GM21825 (cell line): Measurements from ENCODE around the gene ADRA2B.

Source experiments
- ATAC-seq: cut with Tn5 transposase; IDR thresholded peaks from one replicate; pipeline ENCODE4 v1.9.1; 2021; ENCODE audit warnings: mild to moderate bottlenecking, moderate library complexity; ENCODE audit not compliant: unreplicated experiment

ADRA2B gene

GRCh38 chr2:96138179-96139145, 22.1 kb upstream of the ADRA2B start, which contains the start of gene ASTL:
Gene ASTL (minus strand): TSS chr2:96138502. CDS start chr2:96138436, 66 bp downstream.
- ATAC-seq: peak; percentile 28

DNA sequence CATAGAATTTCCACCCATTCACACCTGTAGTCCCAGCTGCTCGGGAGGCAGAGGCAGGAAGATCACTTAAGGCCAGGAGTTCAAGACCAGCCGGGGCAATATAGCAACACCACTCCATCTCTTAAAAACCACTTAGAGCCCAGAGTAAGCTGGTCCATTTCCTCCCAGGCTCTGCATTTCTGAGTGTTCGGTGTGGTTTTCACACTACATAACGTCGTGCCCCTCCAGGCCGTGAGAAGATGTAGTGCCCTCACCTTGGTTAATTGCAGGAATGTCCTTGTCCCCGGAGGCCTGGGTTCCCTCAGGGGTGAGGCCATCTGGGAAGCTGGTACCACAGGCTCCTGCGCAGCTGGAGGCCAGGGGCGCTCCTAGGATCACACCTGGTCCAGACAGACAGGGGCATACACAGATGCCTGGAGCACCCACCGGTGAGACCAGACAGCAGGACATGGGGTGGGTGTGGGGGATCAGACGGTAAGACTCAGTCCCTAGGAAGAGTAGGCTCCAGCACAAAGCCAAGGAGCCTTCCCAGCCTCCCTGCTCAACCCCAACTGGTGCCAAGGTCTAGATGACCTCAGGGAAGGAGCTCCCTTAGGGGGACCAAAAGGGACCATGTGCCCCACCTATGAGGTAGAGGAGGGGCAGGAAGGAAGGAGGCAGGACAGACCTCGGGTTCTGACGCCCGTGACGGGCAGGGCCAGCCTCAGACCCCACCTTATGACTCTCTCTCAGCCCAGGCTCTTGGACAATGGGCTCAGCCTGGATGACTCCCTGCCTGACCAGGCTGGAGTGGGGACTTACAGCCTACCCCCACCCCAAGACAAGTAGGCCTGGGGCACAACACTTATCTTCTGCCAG, 21.2 kb upstream of the ADRA2B start:
- ATAC-seq: no peak

- ATAC-seq: no peak
These were observed 19.9 kb upstream of the ADRA2B start for GRCh38 chr2:96136129-96136720.

GRCh38 chr2:96135621-96136020, 19.2 kb upstream of the ADRA2B start:
- no peak for ATAC-seq

- ATAC-seq: no peak
These were observed 18.8 kb upstream of the ADRA2B start for GRCh38 chr2:96135171-96135570.

DNA sequence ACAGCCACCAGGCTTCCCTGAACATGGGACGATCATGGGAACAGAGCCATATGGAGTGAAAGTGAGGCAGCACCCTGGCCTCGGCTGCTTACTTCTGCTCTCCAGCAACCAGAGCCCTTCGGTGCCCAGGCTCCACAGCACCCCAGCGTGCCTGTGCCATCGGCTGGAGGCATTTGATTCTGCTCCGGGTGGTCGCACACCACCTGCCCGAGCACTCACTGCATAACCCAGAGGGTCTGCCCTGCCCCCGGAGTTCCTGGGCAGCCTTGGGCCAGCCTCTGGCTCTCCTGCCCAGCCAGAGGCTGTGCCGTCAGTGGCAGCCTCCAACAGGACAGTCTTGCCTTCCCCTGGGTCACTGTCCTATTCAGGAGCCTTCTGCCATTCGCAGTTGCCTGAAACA, 18.1 kb upstream of the ADRA2B start:
- no peak for ATAC-seq

GRCh38 chr2:96131813-96132745, 15.7 kb upstream of the ADRA2B start:
- ATAC-seq: no peak

- ATAC-seq: no peak
These were observed 14.9 kb upstream of the ADRA2B start for GRCh38 chr2:96131152-96131812.

- ATAC-seq: no peak
These were observed 14.1 kb upstream of the ADRA2B start for GRCh38 chr2:96130483-96130882.

- ATAC-seq: no peak
These were observed 13.3 kb upstream of the ADRA2B start for GRCh38 chr2:96129528-96130120.

DNA sequence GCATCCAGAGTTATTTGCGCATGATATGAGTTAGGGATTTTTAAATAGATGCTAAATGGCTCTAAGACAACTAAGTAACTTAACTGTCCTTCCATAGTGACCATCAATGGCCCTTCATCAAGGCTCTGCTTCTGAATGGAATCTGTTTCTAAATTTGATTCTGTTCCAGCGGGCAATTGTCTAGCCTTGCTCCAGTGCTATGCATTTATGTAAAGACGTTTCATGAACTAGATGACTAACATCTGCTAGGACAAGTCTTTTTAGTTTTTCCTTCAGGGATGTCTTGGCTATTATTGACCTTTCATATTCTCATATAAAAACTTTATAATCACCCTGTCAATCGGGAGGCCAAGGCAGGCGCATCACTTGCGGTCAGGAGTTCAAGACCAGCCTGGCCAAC, 12.1 kb upstream of the ADRA2B start:
- no peak for ATAC-seq

- ATAC-seq: no peak
These were observed 8.3 kb upstream of the ADRA2B start for GRCh38 chr2:96124406-96125265.

DNA sequence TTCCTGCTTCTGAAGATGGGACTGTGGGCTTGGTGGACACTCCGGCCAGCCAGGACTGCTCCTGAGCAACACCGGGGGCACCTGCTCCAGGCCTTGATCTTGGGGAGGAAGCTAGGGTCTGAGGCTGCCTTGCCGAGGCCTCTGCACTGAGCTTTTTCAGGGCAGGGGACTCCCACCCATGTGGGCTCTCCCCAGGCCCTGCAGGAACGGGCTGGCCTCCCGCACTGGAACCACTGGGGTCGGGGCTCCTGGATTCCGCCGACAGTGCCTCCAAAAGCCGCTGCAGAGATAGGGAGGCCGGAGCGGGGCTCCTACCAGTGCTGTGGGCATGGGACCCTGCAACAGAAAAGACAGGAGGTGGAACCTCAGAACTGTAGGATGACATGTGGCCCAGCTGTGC, 7.6 kb upstream of the ADRA2B start:
- no peak for ATAC-seq

GRCh38 chr2:96123290-96123689, 6.9 kb upstream of the ADRA2B start:
- ATAC-seq: no peak

GRCh38 chr2:96122391-96122790, 6.0 kb upstream of the ADRA2B start:
- no peak for ATAC-seq

- no peak for ATAC-seq
These were observed 5.0 kb upstream of the ADRA2B start for GRCh38 chr2:96121414-96121813.

DNA sequence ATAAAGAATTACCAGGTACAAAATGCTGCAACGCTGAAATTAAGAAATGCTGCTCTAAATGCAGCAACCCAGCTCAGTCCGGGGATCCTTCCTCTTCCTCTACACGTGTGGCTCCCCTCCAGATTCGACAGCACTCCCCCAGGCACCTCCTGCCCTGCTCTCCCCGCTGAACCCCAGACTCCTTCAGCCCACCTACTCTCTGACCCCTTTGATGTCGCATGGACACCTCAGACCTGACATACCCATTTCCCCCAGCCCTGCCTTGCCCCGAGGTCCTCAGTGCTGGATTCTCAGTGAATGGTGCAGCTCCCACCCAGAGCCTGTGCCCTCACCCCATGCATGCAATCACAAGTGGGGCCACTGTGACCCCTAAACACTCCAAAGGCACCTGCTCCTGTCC, 4.6 kb upstream of the ADRA2B start:
- ATAC-seq: no peak

DNA sequence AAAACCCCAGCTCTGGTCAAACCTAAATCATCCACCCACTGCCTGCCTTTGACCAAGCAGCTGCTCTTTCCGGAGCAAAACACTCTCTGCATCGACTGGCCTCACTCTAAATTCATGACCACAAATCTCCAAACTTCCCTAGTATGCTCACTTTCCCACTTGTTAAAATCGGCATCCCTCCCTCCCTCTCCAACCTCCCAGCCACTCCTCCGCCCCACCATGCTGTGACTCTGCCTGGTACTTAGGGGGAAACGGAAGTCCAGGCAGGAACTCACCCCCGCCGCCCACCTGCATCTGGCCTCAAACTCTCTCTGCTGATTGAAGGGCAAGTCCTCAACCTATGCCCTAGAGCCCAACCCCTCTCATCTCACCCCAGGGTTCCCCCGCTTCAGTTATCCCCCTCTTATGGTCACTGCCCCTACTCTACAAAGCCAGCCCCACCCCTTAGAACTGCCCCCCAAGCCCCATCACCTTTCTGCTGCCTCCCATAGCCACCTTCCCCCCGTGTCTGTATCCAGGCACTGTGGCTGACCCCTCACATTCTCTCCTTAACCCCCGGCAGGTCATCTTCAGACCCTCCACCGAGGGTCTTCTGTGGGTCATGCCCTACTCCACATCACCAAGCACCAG, 3.8 kb upstream of the ADRA2B start:
- ATAC-seq: no peak
